Small intestine (tissue), 7 donors: ENCODE measurements around the gene JOSD2. TPM values are rescaled to one million over a fixed set of nuclear protein-coding genes. Genes with fewer than 3 reads are reported as not detected.
"Not testable (repeated sequence)": the region's sequence is repeated elsewhere in the genome, so short reads cannot be mapped to it uniquely, and the experiment has no call there.

Experiments
- DNase-seq, 2 donors: peaks; one replicate each; pipeline versions ENCODE4 v3.0.0 to v3.0.0-alpha.2; 2013
- FAIRE-seq: peaks from 2 replicates; lab custom pipeline; 2012; peaks lifted over from hg19 to GRCh38; lab: Jason Lieb, UNC
- H3K27ac ChIP-seq, 3 donors: one replicate each; pipeline ENCODE4 v1.5.1; 2013; ENCODE audit warnings: low read length in 2 of 3, mild to moderate bottlenecking in 2 of 3, control low read depth in 1 of 3, inconsistent platforms in 1 of 3, low read depth in 1 of 3, moderate library complexity in 1 of 3
- H3K27me3 ChIP-seq, 3 donors: one replicate each; pipeline ENCODE4 v1.6.1; 2013; ENCODE audit warnings: low read length in 3 of 3, inconsistent platforms in 1 of 3; ENCODE audit not compliant: control insufficient read depth in 3 of 3, insufficient read depth in 3 of 3
- H3K36me3 ChIP-seq, 3 donors: one replicate each; pipeline ENCODE4 v1.6.1; 2013; ENCODE audit warnings: low read length in 3 of 3, inconsistent platforms in 1 of 3, low read depth in 1 of 3, mild to moderate bottlenecking in 1 of 3, moderate library complexity in 1 of 3; ENCODE audit not compliant: control insufficient read depth in 3 of 3, insufficient read depth in 2 of 3
- H3K4me1 ChIP-seq, 3 donors: one replicate each; pipeline ENCODE4 v1.6.1; 2013; ENCODE audit warnings: low read length in 2 of 3, inconsistent platforms in 1 of 3, low read depth in 1 of 3, mild to moderate bottlenecking in 1 of 3, moderate library complexity in 1 of 3; ENCODE audit not compliant: control insufficient read depth in 3 of 3, insufficient read depth in 2 of 3
- H3K4me3 ChIP-seq, 3 donors: one replicate each; pipeline ENCODE4 v1.5.1; 2013; ENCODE audit warnings: low read length in 3 of 3, control low read depth in 1 of 3, inconsistent platforms in 1 of 3, low read depth in 1 of 3, mild to moderate bottlenecking in 1 of 3, moderate library complexity in 1 of 3
- H3K9me3 ChIP-seq, 2 donors: one replicate each; pipeline ENCODE4 v1.6.1; 2013; ENCODE audit warnings: low read depth in 1 of 2, low read length in 1 of 2; ENCODE audit not compliant: control insufficient read depth in 2 of 2, insufficient read depth in 1 of 2
- WGBS, 3 donors: extraction: QIAGEN DNeasy Blood & Tissue Kit; methylation state at CpG; one replicate each; pipeline ENCODE4 v1.1.7; 2013; 5-methylcytosine and 5-hydroxymethylcytosine counted together
- polyA plus RNA-seq, 4 donors: library from polyadenylated mRNA; stranded (reverse) in 3 of 4; unstranded in 1 of 4; fragments of 200-250 nt in 3 of 4; fragments of 120-200 nt in 1 of 4; gene quantifications; one replicate each; pipeline versions ENCODE4 v1.2.1 to v1.2.3, GENCODE V29; 2013
- donor health status: healthy with polysubstance abuse.
- donor health status: control.
- donor health status: control.
- donor health status: Bipolar disorder and iron deficiency.
- donor health status: healthy.

JOSD2 gene
- polyA plus RNA-seq, 4 donors = 21.2 to 97.8 (median 74.1) TPM

DNA sequence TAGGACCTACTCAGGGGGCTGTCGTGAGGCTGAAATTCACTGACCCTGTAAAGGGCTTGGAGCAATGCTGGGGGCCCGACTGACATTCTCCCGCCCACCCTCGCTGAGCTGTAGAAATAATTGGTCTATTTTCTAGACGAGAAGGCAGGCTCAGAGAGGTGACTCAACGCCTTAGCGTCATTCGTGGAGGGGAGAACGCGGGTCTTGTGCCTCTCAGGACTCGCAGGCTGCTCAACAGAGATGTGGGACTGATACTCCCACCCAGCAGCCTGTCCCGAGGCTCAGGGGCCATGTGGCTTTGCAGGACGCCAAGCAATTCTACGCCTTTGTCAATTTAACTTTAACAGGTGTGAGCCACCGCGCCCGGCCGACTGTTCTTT, 26.3 kb upstream of the JOSD2 start:
- Histone ChIP-seq H3K4me1 (no peaks in the 10 kb centered on the region), H3K4me3 (no peak overlapping the region), H3K9me3 (peaks cover 0 to 6% of the 10 kb centered on the region in 2 donors), H3K36me3 (peaks cover 0 to under 1% (median 0%) of the 10 kb centered on the region in 3 donors), H3K27ac (no peak overlapping the region), H3K27me3 (no peaks in the 10 kb centered on the region)
- no peak for DNase-seq
- 68 to 79% (median 74%) methylated on average over 18 of the region's 18 CpGs for WGBS, 3 donors
- no peak for FAIRE-seq

DNA sequence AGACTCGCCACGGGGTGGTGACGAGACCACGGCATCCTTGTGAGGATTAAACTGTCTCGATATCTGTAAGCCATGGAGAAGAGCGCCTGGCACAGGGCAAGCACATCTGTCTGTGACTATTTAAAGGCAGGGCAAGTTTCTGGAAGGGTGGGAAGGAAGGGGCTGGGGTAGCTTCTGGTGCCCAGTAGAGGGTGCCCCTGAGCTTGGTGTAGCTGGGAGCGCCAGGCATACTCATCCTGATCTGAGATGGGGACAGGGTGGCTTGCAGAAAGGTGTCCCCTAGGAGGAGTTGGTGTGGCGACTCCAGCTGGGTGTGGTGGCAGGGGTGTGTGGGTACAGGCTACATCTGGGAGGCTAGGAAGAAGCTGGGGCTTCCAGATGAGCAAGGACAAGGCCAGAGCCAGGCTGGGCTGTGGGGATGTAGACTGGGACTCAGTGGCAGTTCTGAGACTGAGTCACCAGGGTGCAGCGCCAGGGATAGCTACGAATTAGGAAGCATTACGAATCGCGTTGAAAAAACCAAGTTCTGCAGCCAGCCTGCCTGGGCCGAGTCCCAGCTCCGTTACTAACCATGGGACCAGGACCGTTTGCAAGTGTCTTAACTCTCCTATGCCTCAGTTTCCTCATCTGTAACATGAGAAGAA, 25.8 kb upstream of the JOSD2 start:
- Histone ChIP-seq H3K36me3 (peaks cover 0 to 2% (median 0%) of the 10 kb centered on the region in 3 donors), H3K4me3 (no peak overlapping the region), H3K27me3 (no peaks in the 10 kb centered on the region), H3K9me3 (peaks cover 0 to 8% of the 10 kb centered on the region in 2 donors), H3K4me1 (no peaks in the 10 kb centered on the region), H3K27ac (no peak overlapping the region)
- DNase-seq (no peak), FAIRE-seq (no peak)
- 87 to 91% (median 88%) methylated on average over 16 of the region's 16 CpGs for WGBS, 3 donors

DNA sequence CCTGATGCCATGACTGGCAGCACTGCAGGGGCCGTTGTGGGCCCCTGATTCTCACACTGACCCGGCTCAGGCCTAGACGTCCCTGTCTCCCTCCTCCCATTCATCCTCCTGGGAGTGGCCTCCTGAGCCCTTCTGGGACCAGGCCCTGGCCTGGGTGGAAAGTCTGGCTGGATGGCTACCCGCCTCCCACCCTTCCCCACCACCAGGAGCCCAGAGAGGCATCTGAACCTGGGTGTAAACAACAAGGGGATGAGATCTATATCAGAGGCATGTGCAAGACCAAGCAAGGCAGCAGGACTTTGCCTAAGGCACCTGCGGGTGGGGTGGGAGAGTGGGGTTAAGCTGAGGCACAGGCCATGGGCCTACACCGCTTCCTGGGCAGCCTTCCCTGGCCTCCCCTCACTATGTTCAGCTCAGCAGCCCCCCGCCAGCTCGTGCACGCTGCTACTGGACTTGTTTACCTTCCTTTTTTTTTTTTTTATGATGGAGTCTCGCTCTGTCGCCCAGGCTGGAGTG, 24.7 kb upstream of the JOSD2 start:
- no peak overlapping the region for H3K4me3 ChIP-seq
- peaks cover 0 to 8% of the 10 kb centered on the region in 2 donors for H3K9me3 ChIP-seq
- H3K4me1 ChIP-seq = no peaks in the 10 kb centered on the region
- no peak overlapping the region for H3K27ac ChIP-seq
- 53 to 63% (median 61%) methylated on average over 11 of the region's 11 CpGs for WGBS, 3 donors
- no peaks in the 10 kb centered on the region for H3K27me3 ChIP-seq
- FAIRE-seq (no peak), DNase-seq (no peak)
- peaks cover 0 to 2% (median 0%) of the 10 kb centered on the region in 3 donors for H3K36me3 ChIP-seq

DNA sequence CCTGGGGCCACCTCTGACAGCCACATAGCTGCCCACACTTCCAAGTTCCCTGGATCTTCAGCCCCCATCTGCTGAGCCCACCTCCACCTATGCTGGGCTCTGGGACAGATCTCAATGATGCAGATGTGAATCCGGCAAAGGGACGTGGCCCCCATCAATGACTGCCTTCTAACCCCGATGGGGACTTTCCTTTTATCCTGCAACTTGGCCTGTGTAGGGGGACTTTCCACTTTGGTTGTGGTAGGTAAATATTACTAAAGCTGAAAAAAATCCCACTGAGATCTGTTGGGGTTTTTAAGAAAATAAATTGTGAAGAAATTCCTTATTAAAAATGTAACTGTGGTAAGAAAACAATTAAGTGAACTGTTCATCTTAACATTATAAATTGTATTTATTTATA, 23.5 kb upstream of the JOSD2 start:
- Histone ChIP-seq H3K4me3 (no peak overlapping the region), H3K27ac (no peak overlapping the region), H3K27me3 (no peaks in the 10 kb centered on the region), H3K4me1 (no peaks in the 10 kb centered on the region), H3K9me3 (peaks cover 0 to 8% of the 10 kb centered on the region in 2 donors), H3K36me3 (peaks cover 0 to 2% (median 0%) of the 10 kb centered on the region in 3 donors)
- DNase-seq (no peak), FAIRE-seq (no peak)
- WGBS, 3 donors = 70 to 93% (median 80%) methylated on average over 3 of the region's 3 CpGs

DNA sequence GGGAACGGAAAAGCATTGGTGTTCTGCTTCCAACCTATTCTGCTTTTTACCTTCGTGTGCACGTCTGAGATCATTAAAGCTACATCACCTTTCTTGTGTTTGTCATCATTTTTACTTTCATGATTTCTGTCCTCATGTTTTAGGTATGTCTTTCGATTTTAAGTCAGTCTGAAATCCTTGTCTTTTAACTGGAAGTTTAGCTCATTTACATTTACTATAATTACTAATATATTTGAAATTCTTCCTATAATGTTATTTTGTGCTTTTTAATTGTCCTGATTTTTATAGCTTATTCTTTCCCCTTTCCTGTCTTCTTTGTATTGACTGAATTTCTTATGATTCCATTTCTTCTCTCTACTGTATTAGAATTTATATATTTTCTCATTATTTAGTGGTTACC, 22.0 kb upstream of the JOSD2 start:
- no peak overlapping the region for H3K4me3 ChIP-seq
- H3K9me3 ChIP-seq = peaks cover 0 to 8% of the 10 kb centered on the region in 2 donors
- H3K27me3 ChIP-seq = no peaks in the 10 kb centered on the region
- H3K4me1 ChIP-seq = no peaks in the 10 kb centered on the region
- DNase-seq (no peak), FAIRE-seq (no peak)
- H3K36me3 ChIP-seq = peaks cover 0 to 2% (median 0%) of the 10 kb centered on the region in 3 donors
- no peak overlapping the region for H3K27ac ChIP-seq
- 81 to 90% (median 89%) methylated on average over 4 of the region's 4 CpGs for WGBS, 3 donors

DNA sequence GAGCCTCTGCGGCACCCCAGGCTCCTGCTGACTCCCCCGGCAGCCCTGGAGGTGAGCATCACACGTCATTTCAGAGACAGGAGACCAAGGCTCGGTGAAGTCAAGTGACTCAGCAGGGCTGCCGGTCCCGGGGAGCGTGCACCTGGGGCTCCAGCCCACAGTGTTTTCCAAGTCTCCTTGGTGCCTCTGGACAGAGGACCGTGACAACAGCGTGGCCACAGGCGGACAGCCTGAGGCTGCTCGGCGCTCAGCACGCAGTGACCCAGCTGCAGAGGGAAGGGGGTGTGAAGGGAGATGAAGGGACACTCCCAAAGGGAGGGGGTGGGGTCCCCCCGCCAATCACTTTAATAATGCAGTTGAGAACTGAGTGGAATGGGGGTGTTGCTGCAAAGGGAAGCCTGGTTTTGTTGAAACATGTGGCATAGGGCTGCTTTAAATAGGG, 20.2 kb upstream of the JOSD2 start:
- H3K36me3 ChIP-seq = peaks cover 0 to 2% (median 0%) of the 10 kb centered on the region in 3 donors
- no peak for FAIRE-seq

DNA sequence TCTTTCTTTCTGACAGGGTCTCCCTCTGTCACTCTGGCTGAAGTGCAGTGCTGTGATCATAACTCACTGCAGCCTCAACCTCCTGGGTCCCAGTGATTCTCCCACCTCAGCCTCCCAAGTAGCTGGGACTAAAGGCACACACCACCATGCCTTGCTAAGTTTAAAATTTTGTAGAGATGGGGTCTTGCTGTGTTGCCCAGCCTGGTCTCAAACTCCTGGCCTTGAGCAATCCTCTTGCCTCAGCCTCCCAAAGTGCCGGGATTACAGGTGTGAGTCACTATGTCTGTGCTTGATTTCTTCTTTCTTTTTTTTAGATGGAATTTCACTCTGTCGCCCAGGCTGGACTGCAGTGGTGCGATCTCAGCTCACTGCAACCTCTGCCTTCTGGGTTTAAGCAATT, 17.1 kb upstream of the JOSD2 start:
- 83 to 92% (median 86%) methylated on average over 3 of the region's 3 CpGs for WGBS, 3 donors
- H3K36me3 ChIP-seq, H3K27ac ChIP-seq, DNase-seq, H3K27me3 ChIP-seq, H3K9me3 ChIP-seq, H3K4me1 ChIP-seq, H3K4me3 ChIP-seq, FAIRE-seq: not testable (repeated sequence)

More for the DNA sequence above, 20.2 kb upstream of the JOSD2 start:
- no peak overlapping the region for H3K4me3 ChIP-seq
- no peaks in the 10 kb centered on the region for H3K27me3 ChIP-seq
- H3K27ac ChIP-seq = no peak overlapping the region
- no peaks in the 10 kb centered on the region for H3K4me1 ChIP-seq
- H3K9me3 ChIP-seq = peaks cover 0 to 8% of the 10 kb centered on the region in 2 donors
- DNase-seq = no peak
- WGBS, 3 donors = 57 to 69% (median 58%) methylated on average over 14 of the region's 14 CpGs

DNA sequence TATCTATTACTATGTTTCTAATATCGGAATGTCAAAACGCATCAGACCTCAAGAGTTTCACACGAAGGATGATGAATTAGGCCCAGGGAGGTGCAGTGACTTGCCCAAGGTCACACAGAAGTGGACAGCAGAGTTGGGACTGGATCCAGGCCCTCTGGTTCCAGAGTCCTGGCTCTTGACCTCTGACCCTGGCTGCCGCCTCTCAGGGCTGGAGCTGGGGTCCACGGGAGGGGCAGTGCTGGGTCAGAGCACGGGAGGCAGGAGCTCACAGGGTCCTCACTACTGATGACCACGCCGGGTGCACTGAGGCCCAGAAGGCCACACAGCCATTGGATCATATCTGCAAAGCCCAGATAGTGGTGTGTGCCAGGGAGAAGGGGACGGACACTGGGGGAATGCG, 11.9 kb upstream of the JOSD2 start:
- FAIRE-seq = no peak
- H3K9me3 ChIP-seq = no peaks in the 10 kb centered on the region
- 75 to 83% (median 79%) methylated on average over 9 to 10 of the region's 10 CpGs for WGBS, 3 donors
- peaks cover 0 to 3% (median 0%) of the 10 kb centered on the region in 3 donors for H3K36me3 ChIP-seq
- no peak overlapping the region for H3K27ac ChIP-seq
- H3K27me3 ChIP-seq = no peaks in the 10 kb centered on the region
- H3K4me1 ChIP-seq = no peaks in the 10 kb centered on the region
- DNase-seq = no peak
- H3K4me3 ChIP-seq = no peak overlapping the region
